GM19463 (cell line): Measurements from ENCODE around the gene UPK3A.
"Not testable (repeated sequence)": the region's sequence is repeated elsewhere in the genome, so short reads cannot be mapped to it uniquely, and the experiment has no call there.

Experiments used
- ATAC-seq: cut with Tn5 transposase; IDR thresholded peaks from one replicate; pipeline ENCODE4 v1.9.1; 2021; ENCODE audit warnings: mild to moderate bottlenecking, moderate library complexity; ENCODE audit not compliant: unreplicated experiment

Gene UPK3A

GRCh38 chr22:45278125-45278524, 6.6 kb upstream of the UPK3A start:
- ATAC-seq, result no peak

- no peak for ATAC-seq
Measured at GRCh38 chr22:45280587-45280980, 4.2 kb upstream of the UPK3A start.

- ATAC-seq, result no peak
Measured at GRCh38 chr22:45281010-45281409, 3.7 kb upstream of the UPK3A start.

- ATAC-seq, result no peak
Measured at GRCh38 chr22:45285263-45286058, 712 bp downstream of the UPK3A start.

GRCh38 chr22:45286854-45287551, 2.3 kb downstream of the UPK3A start:
- no peak for ATAC-seq

GRCh38 chr22:45290410-45290936, 5.7 kb downstream of the UPK3A start:
- ATAC-seq, result no peak

GRCh38 chr22:45291061-45291930, 6.5 kb downstream of the UPK3A start:
- no peak for ATAC-seq

- no peak for ATAC-seq
Measured at GRCh38 chr22:45291931-45292290, 7.2 kb downstream of the UPK3A start.

GRCh38 chr22:45292731-45293442, 8.1 kb downstream of the UPK3A start:
- no peak for ATAC-seq

- ATAC-seq, result no peak
Measured at GRCh38 chr22:45294030-45294429, 9.3 kb downstream of the UPK3A start.

- ATAC-seq, result not testable (repeated sequence)
Measured at GRCh38 chr22:45295004-45295403, 10.3 kb downstream of the UPK3A start.

GRCh38 chr22:45295492-45295891, 10.7 kb downstream of the UPK3A start:
- ATAC-seq, result no peak

- ATAC-seq, result no peak
Measured at GRCh38 chr22:45296628-45297297, 12.0 kb downstream of the UPK3A start.

GRCh38 chr22:45298934-45299505, 14.3 kb downstream of the UPK3A start:
- ATAC-seq, result no peak

GRCh38 chr22:45302751-45303150, 18.0 kb downstream of the UPK3A start:
- ATAC-seq, result no peak

GRCh38 chr22:45303181-45303580, 18.4 kb downstream of the UPK3A start:
- ATAC-seq, result no peak

- ATAC-seq, result no peak
Measured at GRCh38 chr22:45304971-45305370, 20.2 kb downstream of the UPK3A start.

GRCh38 chr22:45305456-45306075, 20.8 kb downstream of the UPK3A start:
- no peak for ATAC-seq

- no peak for ATAC-seq
Measured at GRCh38 chr22:45306139-45306538, 21.4 kb downstream of the UPK3A start.
